Neuronal stem cell (in vitro differentiated cells): Measurements from ENCODE around the gene MBD2.
"Not testable (repeated sequence)": the region's sequence is repeated elsewhere in the genome, so short reads cannot be mapped to it uniquely, and the experiment has no call there.

ENCODE experiments used
- DNase-seq: peaks from one replicate; pipeline ENCODE4 v3.0.0-alpha.2; 2013; ENCODE audit warnings: low spot score
- H2AFZ ChIP-seq: one replicate; pipeline ENCODE4 v1.6.1; 2013; ENCODE audit warnings: mild to moderate bottlenecking, low read length, inconsistent platforms
- H2AK5ac ChIP-seq: 2 replicates; pipeline ENCODE4 v1.6.1; 2013; ENCODE audit warnings: low read depth, mild to moderate bottlenecking, inconsistent platforms, low read length, moderate library complexity, mixed read lengths
- H2BK120ac ChIP-seq: 2 replicates; pipeline ENCODE4 v1.6.1; 2013; ENCODE audit warnings: low read depth, mild to moderate bottlenecking, inconsistent platforms, low read length, moderate library complexity, mixed read lengths
- H2BK12ac ChIP-seq: one replicate; pipeline ENCODE4 v1.6.1; 2013; ENCODE audit warnings: low read length, inconsistent platforms
- H2BK15ac ChIP-seq: 2 replicates; pipeline ENCODE4 v1.6.1; 2013; ENCODE audit warnings: mild to moderate bottlenecking, low read length, inconsistent platforms, mixed read lengths
- H2BK5ac ChIP-seq: one replicate; pipeline ENCODE4 v1.6.1; 2013; ENCODE audit warnings: inconsistent platforms, mild to moderate bottlenecking, low read length, moderate library complexity
- H3K14ac ChIP-seq: one replicate; pipeline ENCODE4 v1.6.1; 2013; ENCODE audit warnings: low read length, inconsistent platforms
- H3K18ac ChIP-seq: 2 replicates; pipeline ENCODE4 v1.6.1; 2013; ENCODE audit warnings: low read length, inconsistent platforms
- H3K23ac ChIP-seq: 2 replicates; pipeline ENCODE4 v1.6.1; 2013; ENCODE audit warnings: low read depth, mild to moderate bottlenecking, mixed read lengths, low read length, inconsistent platforms; ENCODE audit not compliant: poor library complexity
- H3K27ac ChIP-seq: replicated peaks from 3 replicates; pipeline ENCODE4 v1.5.1; 2013; ENCODE audit warnings: low read length, inconsistent platforms
- H3K27me3 ChIP-seq, 3 experiments: 2 replicates each; pipeline ENCODE4 v1.6.1; 2013; ENCODE audit warnings: low read length in 3 of 3, mild to moderate bottlenecking in 2 of 3, inconsistent platforms in 1 of 3, low read depth in 1 of 3, mixed read lengths in 1 of 3, moderate library complexity in 1 of 3; ENCODE audit not compliant: control insufficient read depth in 3 of 3, insufficient read depth in 3 of 3
- H3K36me3 ChIP-seq, 2 donors: replicated peaks in 1 of 2; 2 replicates each; pipeline ENCODE4 v1.6.1; 2013; ENCODE audit warnings: low read length in 2 of 2; ENCODE audit not compliant: control insufficient read depth in 2 of 2, insufficient read depth in 2 of 2
- H3K4ac ChIP-seq: 2 replicates; pipeline ENCODE4 v1.6.1; 2013; ENCODE audit warnings: inconsistent platforms, mild to moderate bottlenecking, low read length, moderate library complexity
- H3K4me1 ChIP-seq, 2 donors: 1 replicate in 1 of 2; 2 replicates in 1 of 2; pipeline ENCODE4 v1.6.1; 2013; ENCODE audit warnings: low read length in 2 of 2, low read depth in 1 of 2; ENCODE audit not compliant: control insufficient read depth in 2 of 2, insufficient read depth in 1 of 2
- H3K4me2 ChIP-seq: one replicate; pipeline ENCODE4 v1.6.1; 2013; ENCODE audit warnings: mild to moderate bottlenecking, low read length, inconsistent platforms; ENCODE audit not compliant: insufficient read depth, poor library complexity, severe bottlenecking
- H3K4me3 ChIP-seq, 2 donors: 2 replicates each; pipeline ENCODE4 v1.5.1; 2013; ENCODE audit warnings: low read length in 2 of 2, mild to moderate bottlenecking in 2 of 2, inconsistent platforms in 1 of 2, moderate library complexity in 1 of 2
- H3K79me1 ChIP-seq: one replicate; pipeline ENCODE4 v1.6.1; 2013; ENCODE audit warnings: low read depth, mild to moderate bottlenecking, inconsistent platforms, low read length, moderate library complexity
- H3K9ac ChIP-seq: one replicate; pipeline ENCODE4 v1.6.1; 2013; ENCODE audit warnings: mild to moderate bottlenecking, low read depth, low read length, inconsistent platforms; ENCODE audit not compliant: poor library complexity
- H3K9me3 ChIP-seq, 2 donors: replicated peaks in 1 of 2; 2 replicates each; pipeline versions ENCODE3 to v1.6.1; 2013; ENCODE audit warnings: low read length in 2 of 2, mild to moderate bottlenecking in 2 of 2, inconsistent platforms in 1 of 2, low read depth in 1 of 2, mixed read lengths in 1 of 2, moderate library complexity in 1 of 2; ENCODE audit not compliant: control insufficient read depth in 2 of 2, insufficient read depth in 1 of 2
- H4K8ac ChIP-seq: one replicate; pipeline ENCODE4 v1.6.1; 2013; ENCODE audit warnings: low read depth, mild to moderate bottlenecking, inconsistent platforms, low read length, moderate library complexity
- H4K91ac ChIP-seq: one replicate; pipeline ENCODE4 v1.6.1; 2013; ENCODE audit warnings: low read length, low read depth, mild to moderate bottlenecking, inconsistent platforms; ENCODE audit not compliant: poor library complexity
- WGBS, 2 donors: extraction: QIAGEN DNeasy Blood & Tissue Kit; methylation state at CpG; one replicate each; pipeline ENCODE4 v1.1.7; 2013; ENCODE audit warnings: missing lambda C conversion rate in 2 of 2, mixed read lengths in 1 of 2; ENCODE audit not compliant: insufficient read length in 2 of 2, insufficient replicate concordance in 1 of 2; ENCODE audit errors: extremely low coverage in 2 of 2; 5-methylcytosine and 5-hydroxymethylcytosine counted together

Gene MBD2

DNA sequence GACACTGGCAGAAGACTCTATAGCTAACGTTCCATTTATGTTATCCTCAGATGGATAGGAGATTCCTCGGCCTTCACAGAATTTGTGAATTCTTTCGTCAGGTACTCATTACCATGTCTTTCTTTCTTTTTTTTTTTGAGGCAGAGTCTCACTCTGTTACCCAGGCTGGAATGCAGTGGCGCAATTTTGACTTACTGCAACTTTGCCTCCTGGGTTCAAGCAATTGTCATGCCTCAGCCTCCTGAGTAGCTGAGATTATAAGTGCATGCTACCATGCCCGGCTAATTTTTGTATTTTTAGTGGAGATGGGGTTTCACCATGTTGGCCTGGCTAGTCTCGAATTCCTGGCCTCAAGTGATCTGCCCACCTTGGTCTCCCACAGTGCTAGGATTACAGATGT lies 33.3 kb upstream of the MBD2 start:
- H3K79me1 ChIP-seq, H2AK5ac ChIP-seq, H3K27me3 ChIP-seq, H3K4me2 ChIP-seq, H3K4ac ChIP-seq, H4K91ac ChIP-seq, H3K23ac ChIP-seq, H2AFZ ChIP-seq, H3K18ac ChIP-seq, H2BK5ac ChIP-seq, H2BK12ac ChIP-seq, H4K8ac ChIP-seq, H3K9ac ChIP-seq, H2BK15ac ChIP-seq, H3K36me3 ChIP-seq, H3K27ac ChIP-seq, H2BK120ac ChIP-seq, H3K14ac ChIP-seq, H3K4me3 ChIP-seq, H3K9me3 ChIP-seq, DNase-seq: not testable (repeated sequence)
- no CpG with 5 or more reads among the region's 6 CpGs for WGBS, 2 donors
- peaks cover 7 to 11% of the 10 kb centered on the region in 2 donors for H3K4me1 ChIP-seq

DNA sequence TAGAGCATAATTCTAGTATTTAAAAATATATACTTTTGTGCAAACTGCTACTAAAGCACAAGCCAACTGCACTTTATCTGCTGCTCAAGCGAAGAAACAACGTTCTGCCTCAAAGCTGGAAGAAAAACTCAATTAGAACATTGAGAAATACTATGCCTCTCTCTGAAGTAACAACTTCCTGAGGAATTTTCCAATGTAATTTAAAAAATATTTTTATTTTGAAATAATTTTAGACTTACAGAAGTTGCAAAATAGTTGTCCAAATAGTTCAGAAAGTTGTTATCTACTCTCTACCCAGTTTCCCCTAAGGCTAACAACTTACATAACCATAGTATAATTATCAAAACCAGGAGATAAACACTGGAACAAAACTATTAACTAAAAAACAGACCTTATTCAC lies 32.5 kb upstream of the MBD2 start:
- Histone ChIP-seq H3K27me3 (no peaks in the 10 kb centered on the region), H3K9me3 (no peaks in the 10 kb centered on the region), H2AK5ac (no peak overlapping the region), H3K9ac (no peak overlapping the region), H3K18ac (no peak overlapping the region), H3K36me3 (no peaks in the 10 kb centered on the region), H3K27ac (no peak overlapping the region), H3K4me2 (no peak overlapping the region), H3K4me3 (no peak overlapping the region), H3K4ac (no peak overlapping the region), H2BK15ac (no peak overlapping the region), H2AFZ (no peak overlapping the region), H2BK120ac (no peak overlapping the region), H4K91ac (no peak overlapping the region), H3K79me1 (no peaks in the 10 kb centered on the region), H4K8ac (no peak overlapping the region), H3K23ac (no peak overlapping the region), H2BK12ac (no peak overlapping the region), H3K4me1 (peaks cover 7 to 11% of the 10 kb centered on the region in 2 donors), H3K14ac (no peak overlapping the region), H2BK5ac (no peak overlapping the region)
- no CpG with 5 or more reads among the region's 2 CpGs for WGBS, 2 donors
- no peak for DNase-seq

DNA sequence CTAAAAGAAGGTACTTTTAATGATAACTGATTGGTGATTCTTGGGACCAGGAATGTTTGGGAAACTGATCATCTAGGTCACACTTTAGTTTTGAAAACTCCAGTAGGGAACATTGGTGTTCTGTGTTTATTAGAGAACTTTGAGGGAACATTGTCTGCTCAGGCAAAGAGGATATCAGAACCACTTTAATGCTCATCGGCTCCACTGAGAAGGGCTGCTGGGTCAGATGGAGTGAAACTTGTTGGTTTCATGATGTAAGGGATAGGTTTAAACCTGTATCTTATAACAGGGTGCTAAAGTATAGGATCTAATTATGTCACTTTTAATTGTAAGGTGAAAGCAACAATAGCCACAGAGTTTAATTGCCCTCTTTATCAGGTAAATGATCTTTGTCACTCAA lies 30.7 kb upstream of the MBD2 start:
- no CpG with 5 or more reads among the region's 1 CpG for WGBS, 2 donors
- H3K27ac ChIP-seq, result no peak overlapping the region
- no peak overlapping the region for H3K4me3 ChIP-seq

DNA sequence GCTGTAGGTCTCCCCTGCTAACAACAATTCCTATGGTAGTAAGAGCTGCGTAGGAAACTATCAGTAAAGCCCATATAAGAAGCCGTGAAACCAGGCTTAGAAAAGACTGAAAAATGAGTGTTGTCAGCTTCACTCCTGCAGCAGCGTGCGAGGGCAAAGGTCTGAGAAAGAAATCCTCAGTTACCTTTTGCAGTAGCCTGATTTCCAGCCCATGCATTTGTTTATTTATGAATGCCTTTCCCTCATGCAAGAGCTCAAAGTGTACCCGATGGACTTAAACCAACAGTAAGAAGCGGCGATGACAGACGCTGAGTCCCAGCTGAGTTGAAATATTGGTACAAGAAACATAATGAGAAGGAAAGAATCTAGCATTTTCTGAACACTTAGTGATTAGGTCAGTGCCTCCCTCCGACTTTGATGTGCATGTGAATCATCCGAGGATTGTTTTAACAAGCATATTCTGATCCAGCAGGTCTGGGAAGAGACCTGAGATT lies 29.8 kb upstream of the MBD2 start:
- peak overlapping the region; percentile 33 for H3K27ac ChIP-seq
- H3K23ac ChIP-seq, result no peak overlapping the region

More for the DNA sequence above, 30.7 kb upstream of the MBD2 start:
- H3K27me3 ChIP-seq, result no peaks in the 10 kb centered on the region
- no peak overlapping the region for H2BK5ac ChIP-seq
- no peak overlapping the region for H2AK5ac ChIP-seq
- no peak overlapping the region for H3K4ac ChIP-seq
- no peak overlapping the region for H2BK15ac ChIP-seq
- H3K79me1 ChIP-seq, result no peaks in the 10 kb centered on the region
- H3K9ac ChIP-seq, result no peak overlapping the region
- no peak overlapping the region for H4K8ac ChIP-seq
- no peak overlapping the region for H3K18ac ChIP-seq
- H3K23ac ChIP-seq, result no peak overlapping the region
- H3K4me1 ChIP-seq, result peaks cover 7 to 15% of the 10 kb centered on the region in 2 donors
- no peak overlapping the region for H3K4me2 ChIP-seq
- DNase-seq, result no peak
- H2BK120ac ChIP-seq, result no peak overlapping the region
- H3K36me3 ChIP-seq, result no peaks in the 10 kb centered on the region
- H3K14ac ChIP-seq, result no peak overlapping the region
- no peaks in the 10 kb centered on the region for H3K9me3 ChIP-seq
- no peak overlapping the region for H2AFZ ChIP-seq
- H2BK12ac ChIP-seq, result no peak overlapping the region
- no peak overlapping the region for H4K91ac ChIP-seq

More for the DNA sequence above, 29.8 kb upstream of the MBD2 start:
- DNase-seq, result no peak
- H3K9ac ChIP-seq, result no peak overlapping the region
- H3K79me1 ChIP-seq, result no peaks in the 10 kb centered on the region
- H3K4me3 ChIP-seq, result no peak overlapping the region
- no peaks in the 10 kb centered on the region for H3K27me3 ChIP-seq
- no peak overlapping the region for H4K8ac ChIP-seq
- no peak overlapping the region for H2BK120ac ChIP-seq
- H3K4ac ChIP-seq, result no peak overlapping the region
- H3K4me1 ChIP-seq, result peaks cover 7 to 15% of the 10 kb centered on the region in 2 donors
- no peak overlapping the region for H2AK5ac ChIP-seq
- no peak overlapping the region for H2BK5ac ChIP-seq
- no CpG with 5 or more reads among the region's 10 CpGs for WGBS, 2 donors
- peak overlapping the region; percentile 86 for H2AFZ ChIP-seq
- H3K14ac ChIP-seq, result no peak overlapping the region
- H3K4me2 ChIP-seq, result no peak overlapping the region
- no peak overlapping the region for H4K91ac ChIP-seq
- no peak overlapping the region for H2BK12ac ChIP-seq
- H3K18ac ChIP-seq, result no peak overlapping the region
- no peaks in the 10 kb centered on the region for H3K9me3 ChIP-seq
- no peak overlapping the region for H2BK15ac ChIP-seq
- no peaks in the 10 kb centered on the region for H3K36me3 ChIP-seq
